HFFc6 (cell line): ENCODE results near the gene LCE1D. TPM values are rescaled to one million over a fixed set of nuclear protein-coding genes. Genes with fewer than 3 reads are reported as not detected.

Source experiments
- DNase-seq: peaks from one replicate; pipeline ENCODE4 v3.0.0-alpha.2; 2018
- H3K27ac Mint-ChIP-seq: 2 replicates; pipeline ENCODE4 v1.8.0; 2020; ENCODE audit warnings: mild to moderate bottlenecking, mixed read lengths
- H3K27me3 Mint-ChIP-seq: 2 replicates; pipeline ENCODE4 v1.8.0; 2021; ENCODE audit warnings: mild to moderate bottlenecking, moderate library complexity, mixed read lengths; ENCODE audit not compliant: insufficient read depth
- H3K36me3 Mint-ChIP-seq: 2 replicates; pipeline ENCODE4 v1.8.0; 2021; ENCODE audit warnings: low read depth, mixed read lengths
- H3K4me1 Mint-ChIP-seq: 2 replicates; pipeline ENCODE4 v1.8.0; 2020; ENCODE audit warnings: low read depth, mixed read lengths
- H3K4me3 Mint-ChIP-seq: 2 replicates; pipeline ENCODE4 v1.8.0; 2020; ENCODE audit warnings: mild to moderate bottlenecking, moderate library complexity, mixed read lengths
- H3K9me3 Mint-ChIP-seq: 2 replicates; pipeline ENCODE4 v1.8.0; 2020; ENCODE audit warnings: mild to moderate bottlenecking, mixed read lengths
- CTCF ChIP-seq: fragments of 200-600 bp; sonication (generic); IDR thresholded peaks from 2 replicates; pipeline ENCODE4 v1.5.0; 2021; ENCODE audit warnings: antibody characterized with exemption, mild to moderate bottlenecking
- long read RNA-seq: library from polyadenylated mRNA; unstranded; transcript quantifications from one replicate; pipeline ENCODE4 v2.0.0, GENCODE V29; 2019
- total RNA-seq, 6 experiments: library from RNA; stranded (reverse); fragmentation: NEBNext Ultra II Directional; extraction: Animal tissue kit (Norgen Biotek cat#: 25700); gene quantifications; 2 replicates in 1 of 6; 3 replicates in 5 of 6; pipeline ENCODE4 v1.2.3, GENCODE V29; 2021

The LCE1D gene
- total RNA-seq: not detected
- long read RNA-seq: 0 reads

- H3K27ac Mint-ChIP-seq: no peak within 1 kb of the TSS
- TF ChIP-seq CTCF: no peak
- H3K27me3 Mint-ChIP-seq: peaks cover 3% of the 10 kb centered on the region; the same call in 1 of the 2 replicates
- no peak within 1 kb of the TSS for H3K4me3 Mint-ChIP-seq
- no peaks in the 10 kb centered on the region for H3K4me1 Mint-ChIP-seq
- peaks cover 9% of the 10 kb centered on the region for H3K9me3 Mint-ChIP-seq
- DNase-seq: no peak
- peaks cover 3% of the 10 kb centered on the region; the same call in 1 of the 2 replicates for H3K36me3 Mint-ChIP-seq
Observed at GRCh38 chr1:152796421-152796820, at the start of gene LCE1D. Gene LCE1D (plus strand): TSS chr1:152796721. CDS start chr1:152797795, 1,074 bp downstream.

GRCh38 chr1:152747831-152748230, 48.7 kb upstream of the LCE1D start:
- H3K27ac Mint-ChIP-seq: no peak overlapping the region
- H3K27me3 Mint-ChIP-seq: no peaks in the 10 kb centered on the region; the same call in 1 of the 2 replicates
- H3K9me3 Mint-ChIP-seq: peaks cover 6% of the 10 kb centered on the region
- no peak overlapping the region for H3K4me3 Mint-ChIP-seq
- no peak for TF ChIP-seq CTCF
- H3K4me1 Mint-ChIP-seq: peaks cover 24% of the 10 kb centered on the region; the same call in 1 of the 2 replicates
- H3K36me3 Mint-ChIP-seq: no peaks in the 10 kb centered on the region
- no peak for DNase-seq

- Mint-ChIP-seq H3K9me3 (peaks cover 6% of the 10 kb centered on the region), H3K4me3 (peak overlapping the region; percentile 1; the same call in 1 of the 2 replicates), H3K4me1 (peaks cover 9% of the 10 kb centered on the region; the same call in 1 of the 2 replicates), H3K27ac (no peak overlapping the region; the same call in 1 of the 2 replicates), H3K27me3 (no peaks in the 10 kb centered on the region; the same call in 1 of the 2 replicates), H3K36me3 (no peaks in the 10 kb centered on the region)
- peak; percentile 80 for DNase-seq
- no peak for TF ChIP-seq CTCF
Observed at GRCh38 chr1:152752225-152752624, 44.3 kb upstream of the LCE1D start.

GRCh38 chr1:152753586-152753985, 42.9 kb upstream of the LCE1D start:
- TF ChIP-seq CTCF: no peak
- H3K4me3 Mint-ChIP-seq: no peak overlapping the region
- peaks cover 9% of the 10 kb centered on the region; the same call in 1 of the 2 replicates for H3K4me1 Mint-ChIP-seq
- H3K36me3 Mint-ChIP-seq: no peaks in the 10 kb centered on the region
- H3K9me3 Mint-ChIP-seq: peaks cover 6% of the 10 kb centered on the region
- no peak overlapping the region for H3K27ac Mint-ChIP-seq
- H3K27me3 Mint-ChIP-seq: no peaks in the 10 kb centered on the region; the same call in 1 of the 2 replicates
- DNase-seq: no peak

- no peak overlapping the region for H3K27ac Mint-ChIP-seq
Observed at GRCh38 chr1:152756872-152757271, 39.6 kb upstream of the LCE1D start.

More at GRCh38 chr1:152756872-152757271, 39.6 kb upstream of the LCE1D start:
- no peaks in the 10 kb centered on the region for H3K36me3 Mint-ChIP-seq
- H3K4me1 Mint-ChIP-seq: peaks cover 9% of the 10 kb centered on the region; the same call in 1 of the 2 replicates
- DNase-seq: no peak
- TF ChIP-seq CTCF: no peak
- peaks cover 18% of the 10 kb centered on the region for H3K9me3 Mint-ChIP-seq
- no peak overlapping the region for H3K4me3 Mint-ChIP-seq
- H3K27me3 Mint-ChIP-seq: no peaks in the 10 kb centered on the region; the same call in 1 of the 2 replicates
